ENCODE results near the gene DNAH10.

DNA sequence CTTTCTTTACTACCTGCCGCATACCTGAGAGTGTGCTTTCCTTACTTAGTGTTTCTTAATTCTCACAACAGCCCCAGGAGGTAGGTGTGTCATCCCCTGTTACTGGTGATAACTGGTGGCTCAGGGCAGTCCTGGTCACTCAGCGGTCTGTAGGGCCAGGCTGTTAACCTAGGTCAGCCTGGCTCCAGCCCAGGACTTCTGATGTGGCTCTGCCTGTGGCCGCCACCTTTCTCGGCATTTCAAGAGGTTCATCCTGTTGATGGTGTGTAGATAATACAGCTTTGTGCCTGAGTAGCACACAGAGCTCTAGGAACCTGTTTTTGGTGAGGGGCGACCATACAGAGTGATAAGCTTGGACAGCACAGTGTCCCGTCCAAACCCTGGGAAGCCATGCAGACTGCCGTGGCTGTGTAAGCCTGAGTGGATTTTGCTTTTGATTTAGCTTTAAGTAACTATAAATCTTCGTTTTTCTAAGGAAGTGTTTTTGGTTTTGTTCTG, 11.9 kb upstream of the DNAH10 start:
- TF ChIP-seq, protein P1, sequence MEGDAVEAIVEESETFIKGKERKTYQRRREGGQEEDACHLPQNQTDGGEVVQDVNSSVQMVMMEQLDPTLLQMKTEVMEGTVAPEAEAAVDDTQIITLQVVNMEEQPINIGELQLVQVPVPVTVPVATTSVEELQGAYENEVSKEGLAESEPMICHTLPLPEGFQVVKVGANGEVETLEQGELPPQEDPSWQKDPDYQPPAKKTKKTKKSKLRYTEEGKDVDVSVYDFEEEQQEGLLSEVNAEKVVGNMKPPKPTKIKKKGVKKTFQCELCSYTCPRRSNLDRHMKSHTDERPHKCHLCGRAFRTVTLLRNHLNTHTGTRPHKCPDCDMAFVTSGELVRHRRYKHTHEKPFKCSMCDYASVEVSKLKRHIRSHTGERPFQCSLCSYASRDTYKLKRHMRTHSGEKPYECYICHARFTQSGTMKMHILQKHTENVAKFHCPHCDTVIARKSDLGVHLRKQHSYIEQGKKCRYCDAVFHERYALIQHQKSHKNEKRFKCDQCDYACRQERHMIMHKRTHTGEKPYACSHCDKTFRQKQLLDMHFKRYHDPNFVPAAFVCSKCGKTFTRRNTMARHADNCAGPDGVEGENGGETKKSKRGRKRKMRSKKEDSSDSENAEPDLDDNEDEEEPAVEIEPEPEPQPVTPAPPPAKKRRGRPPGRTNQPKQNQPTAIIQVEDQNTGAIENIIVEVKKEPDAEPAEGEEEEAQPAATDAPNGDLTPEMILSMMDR (conservative IDR thresholded peaks at IDR 0.05) = no peak
- no peak for TF ChIP-seq ZFX (IDR thresholded peaks at IDR 0.05)

All from C4-2B (cell line).